Epithelial cell of esophagus (primary cell): Measurements from ENCODE around the gene PRRC2A.
A peak's percentile ranks its signal among the peaks of the same experiment; 100 is the strongest.

Experiments
- DNase-seq: peaks from one replicate; pipeline ENCODE4 v3.0.0; 2010; ENCODE audit warnings: low read depth
- H3K4me3 ChIP-seq: 2 replicates; pipeline ENCODE4 v1.5.1; 2011; ENCODE audit warnings: mild to moderate bottlenecking, low read length, control low read depth
- TF ChIP-seq, protein P1 (sequence below): IDR thresholded peaks from 2 replicates; pipeline ENCODE4 v1.5.1; 2011; ENCODE audit warnings: low read depth, mild to moderate bottlenecking, low read length, control low read depth, inconsistent platforms; ENCODE audit not compliant: insufficient read depth; ENCODE audit errors: missing control alignments

The PRRC2A gene

DNA sequence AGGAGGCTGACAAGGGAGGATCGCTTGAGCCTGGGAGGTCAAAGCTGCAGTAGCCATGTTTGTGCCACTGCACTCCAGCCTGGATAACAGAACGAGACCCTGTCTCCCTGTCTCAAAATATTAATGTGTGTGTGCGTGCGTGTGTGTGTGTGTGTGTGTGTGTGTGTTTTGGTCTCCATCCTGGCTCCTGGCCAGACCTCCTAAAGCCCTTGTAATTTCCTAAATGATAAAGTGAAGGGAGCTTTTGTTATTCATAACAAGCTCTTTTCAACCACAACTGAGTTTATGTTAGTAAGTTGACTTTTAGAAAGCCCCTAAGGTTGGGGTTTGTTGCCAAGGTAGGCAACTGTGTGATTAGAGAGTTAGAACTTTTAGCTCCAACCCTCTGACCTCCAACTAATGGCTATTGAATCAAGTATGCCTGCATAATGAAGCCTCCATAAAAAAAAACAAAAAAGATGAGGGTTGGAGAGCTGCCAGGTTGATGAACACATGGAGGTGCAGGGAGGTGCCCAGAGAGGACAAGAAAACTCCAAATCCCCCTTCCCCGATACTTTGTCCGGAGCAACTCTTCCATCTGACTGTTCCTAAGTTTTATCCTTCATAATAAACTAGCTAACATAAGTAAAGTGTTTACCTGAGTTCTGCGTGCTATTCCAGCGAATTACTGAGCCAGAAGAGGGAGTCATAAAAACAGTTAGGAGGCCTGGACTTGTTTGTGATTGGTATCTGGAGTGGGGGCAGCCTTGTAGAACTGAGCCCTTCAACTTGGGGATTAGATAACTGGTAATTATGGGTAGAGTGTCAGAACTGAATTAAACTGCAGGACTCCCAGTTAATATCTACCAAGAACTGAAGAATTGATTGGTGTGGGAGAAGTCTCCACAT, 10.8 kb upstream of the PRRC2A start:
- no peak for DNase-seq
- TF ChIP-seq, protein P1, sequence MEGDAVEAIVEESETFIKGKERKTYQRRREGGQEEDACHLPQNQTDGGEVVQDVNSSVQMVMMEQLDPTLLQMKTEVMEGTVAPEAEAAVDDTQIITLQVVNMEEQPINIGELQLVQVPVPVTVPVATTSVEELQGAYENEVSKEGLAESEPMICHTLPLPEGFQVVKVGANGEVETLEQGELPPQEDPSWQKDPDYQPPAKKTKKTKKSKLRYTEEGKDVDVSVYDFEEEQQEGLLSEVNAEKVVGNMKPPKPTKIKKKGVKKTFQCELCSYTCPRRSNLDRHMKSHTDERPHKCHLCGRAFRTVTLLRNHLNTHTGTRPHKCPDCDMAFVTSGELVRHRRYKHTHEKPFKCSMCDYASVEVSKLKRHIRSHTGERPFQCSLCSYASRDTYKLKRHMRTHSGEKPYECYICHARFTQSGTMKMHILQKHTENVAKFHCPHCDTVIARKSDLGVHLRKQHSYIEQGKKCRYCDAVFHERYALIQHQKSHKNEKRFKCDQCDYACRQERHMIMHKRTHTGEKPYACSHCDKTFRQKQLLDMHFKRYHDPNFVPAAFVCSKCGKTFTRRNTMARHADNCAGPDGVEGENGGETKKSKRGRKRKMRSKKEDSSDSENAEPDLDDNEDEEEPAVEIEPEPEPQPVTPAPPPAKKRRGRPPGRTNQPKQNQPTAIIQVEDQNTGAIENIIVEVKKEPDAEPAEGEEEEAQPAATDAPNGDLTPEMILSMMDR, result no peak
- H3K4me3 ChIP-seq, result no peak overlapping the region

DNA sequence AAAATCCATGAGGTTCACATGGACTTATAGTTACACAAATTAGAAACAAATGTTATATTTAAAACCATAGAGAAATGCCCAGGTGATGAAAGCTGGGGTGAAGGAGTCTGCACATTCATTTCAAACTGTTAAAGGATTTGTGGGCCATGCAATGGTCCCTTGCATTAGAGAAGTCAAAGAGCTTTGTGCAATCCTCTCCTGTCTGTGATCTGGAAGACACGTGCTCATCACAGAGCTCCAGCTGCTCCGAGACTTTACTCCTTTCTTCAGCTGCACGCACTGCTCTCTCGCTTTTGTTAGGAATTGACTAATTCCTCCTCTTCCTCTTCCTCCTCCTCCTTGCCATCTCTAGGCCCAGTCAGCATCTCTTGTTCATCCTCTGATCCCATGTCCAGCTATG, 9.5 kb upstream of the PRRC2A start:
- H3K4me3 ChIP-seq, result no peak overlapping the region
- TF ChIP-seq, protein P1, result no peak
- no peak for DNase-seq

DNA sequence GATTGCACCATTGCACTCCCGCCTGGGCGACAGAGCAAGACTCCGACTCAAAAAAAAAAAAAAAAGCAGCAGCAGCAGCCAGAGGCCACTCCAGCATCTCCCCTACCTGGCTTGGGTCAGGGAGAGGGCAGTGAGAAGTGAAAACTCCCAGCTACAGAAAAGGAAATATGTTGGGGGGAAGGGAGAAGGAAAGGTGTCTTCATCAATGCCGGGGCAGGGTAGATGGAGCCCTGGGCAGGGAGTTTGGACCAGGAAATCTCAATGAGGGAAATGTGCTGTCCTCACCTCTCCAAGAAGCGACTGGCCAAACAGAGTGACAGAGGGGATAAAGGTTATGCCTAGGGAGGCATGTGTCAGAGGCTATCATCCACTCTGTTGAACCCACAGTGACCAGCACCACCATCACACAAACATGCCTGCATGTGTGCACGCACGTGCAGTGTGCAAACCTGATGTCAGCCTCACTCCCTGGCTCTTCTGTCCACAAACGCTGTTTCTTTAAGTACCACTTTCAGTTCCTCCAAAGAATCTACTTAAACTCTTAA, 6.4 kb upstream of the PRRC2A start:
- no peak for DNase-seq
- TF ChIP-seq, protein P1, result no peak
- H3K4me3 ChIP-seq, result no peak overlapping the region

DNA sequence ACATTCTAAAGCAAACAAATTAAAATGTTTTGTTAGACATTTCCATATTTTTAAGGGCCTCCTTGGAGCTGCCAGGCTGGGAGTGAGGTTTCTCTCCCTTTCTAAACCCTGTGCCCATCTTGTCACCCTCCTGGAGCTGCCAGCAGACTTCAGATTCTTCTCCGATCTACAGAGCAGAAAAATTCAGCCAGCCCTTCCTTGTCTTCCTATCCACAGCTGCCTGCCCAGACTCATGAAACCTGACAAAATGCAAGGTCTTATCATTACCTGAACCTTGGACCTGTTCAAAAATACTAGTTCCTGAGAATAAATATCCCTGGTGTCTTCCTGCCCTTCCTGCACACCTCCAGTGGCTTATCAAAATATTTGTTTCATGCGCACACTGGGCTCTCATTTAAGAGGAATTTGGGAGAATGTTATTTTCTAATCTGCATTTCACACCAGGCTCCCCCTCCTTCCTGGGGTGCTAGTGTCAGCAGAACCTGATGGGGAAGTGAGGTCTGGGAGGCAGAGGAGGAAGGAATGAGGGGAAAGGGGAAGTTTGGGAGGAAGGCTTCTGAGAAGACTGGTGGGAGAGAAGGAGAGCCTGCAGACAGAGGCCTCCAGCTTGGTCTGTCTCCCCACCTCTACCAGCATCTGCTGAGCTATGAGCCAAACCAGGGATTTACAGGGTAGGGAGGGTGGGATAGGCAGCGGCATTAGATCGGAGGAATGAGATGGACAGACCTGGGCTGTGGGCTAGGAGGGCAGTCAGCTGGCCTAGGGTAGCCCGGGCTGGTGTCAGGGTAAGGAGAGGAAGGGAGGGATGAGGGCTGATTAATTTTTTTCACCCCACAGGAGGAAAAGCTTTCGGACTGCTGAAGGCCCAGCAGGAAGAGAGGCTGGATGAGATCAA, 5.6 kb upstream of the PRRC2A start, which contains the start of gene AIF1:
Gene AIF1, plus strand, starts transcription at position 551 of the 895 bp plus-strand sequence. Its CDS starts 96 bp downstream, at position 647.
- no peak within 1 kb of the TSS for H3K4me3 ChIP-seq
- TF ChIP-seq, protein P1, result no peak
- no peak for DNase-seq

DNA sequence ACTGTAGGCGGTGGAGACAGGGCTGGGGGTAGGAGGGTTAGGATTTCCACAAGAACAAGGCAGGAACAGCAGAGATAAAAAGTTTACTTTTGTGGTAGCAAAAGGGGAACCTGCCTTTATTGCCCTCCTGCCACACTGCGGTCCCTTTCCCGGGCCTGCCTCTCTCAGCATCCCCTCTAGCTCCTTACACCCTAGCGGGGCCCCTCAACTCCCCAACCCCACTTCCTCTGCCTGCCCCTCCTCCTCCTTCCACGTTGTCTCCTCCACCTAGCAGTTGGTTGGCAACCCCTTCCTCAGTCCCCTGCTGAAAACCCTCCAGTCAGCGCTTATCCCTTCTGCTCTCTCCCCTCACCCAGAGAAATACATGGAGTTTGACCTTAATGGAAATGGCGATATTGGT, 4.8 kb upstream of the PRRC2A start:
- no peak for DNase-seq
- H3K4me3 ChIP-seq, result no peak overlapping the region
- TF ChIP-seq, protein P1, result no peak

DNA sequence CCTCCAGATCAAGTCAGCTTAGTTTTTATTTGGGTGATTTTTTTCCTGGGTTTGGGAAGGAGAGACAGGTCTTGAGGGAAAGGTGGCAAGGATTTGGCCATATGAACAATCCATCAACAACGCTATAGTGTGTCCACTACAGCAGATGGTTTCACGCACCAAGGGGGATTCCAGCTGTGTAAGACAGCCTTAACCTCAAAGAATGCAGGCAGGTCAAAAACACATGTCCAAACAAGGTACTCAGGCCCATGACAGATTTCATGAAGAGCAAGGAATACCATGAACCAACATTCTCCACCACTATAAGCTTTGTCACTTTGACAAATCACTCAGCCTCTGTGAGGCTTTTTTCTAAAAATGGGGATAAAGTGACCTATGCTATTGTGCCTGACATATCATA, 3.5 kb upstream of the PRRC2A start:
- TF ChIP-seq, protein P1, result no peak
- peak; percentile 64 for DNase-seq
- H3K4me3 ChIP-seq, result no peak overlapping the region
